ENCODE results near the gene PNPLA7.
A peak's percentile ranks its signal among the peaks of the same experiment; 100 is the strongest.
"Not testable (repeated sequence)": the region's sequence is repeated elsewhere in the genome, so short reads cannot be mapped to it uniquely, and the experiment has no call there.

Gene PNPLA7

DNA sequence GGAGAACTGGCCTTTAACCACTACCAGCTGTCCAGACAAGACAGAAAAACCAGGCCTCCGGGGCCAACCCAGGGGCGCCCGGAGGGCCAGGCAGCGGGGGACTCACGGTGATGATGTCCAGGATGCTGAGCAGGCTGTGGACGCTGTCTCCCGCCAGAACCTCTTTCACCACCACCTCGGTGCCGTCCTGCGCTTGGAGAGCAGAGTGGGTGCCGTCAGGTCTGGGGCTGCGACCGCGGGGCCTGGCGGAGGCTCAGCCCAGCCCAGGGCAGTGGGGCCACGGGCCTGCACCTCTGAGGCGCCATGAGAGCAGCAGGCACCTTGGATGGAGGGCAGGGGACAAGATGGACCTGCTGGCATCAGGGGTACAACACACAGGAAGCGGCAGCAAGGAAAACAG lies 9.7 kb downstream of the PNPLA7 start:
- DNase-seq (ENCODE audit: low spot score) = no peak

DNA sequence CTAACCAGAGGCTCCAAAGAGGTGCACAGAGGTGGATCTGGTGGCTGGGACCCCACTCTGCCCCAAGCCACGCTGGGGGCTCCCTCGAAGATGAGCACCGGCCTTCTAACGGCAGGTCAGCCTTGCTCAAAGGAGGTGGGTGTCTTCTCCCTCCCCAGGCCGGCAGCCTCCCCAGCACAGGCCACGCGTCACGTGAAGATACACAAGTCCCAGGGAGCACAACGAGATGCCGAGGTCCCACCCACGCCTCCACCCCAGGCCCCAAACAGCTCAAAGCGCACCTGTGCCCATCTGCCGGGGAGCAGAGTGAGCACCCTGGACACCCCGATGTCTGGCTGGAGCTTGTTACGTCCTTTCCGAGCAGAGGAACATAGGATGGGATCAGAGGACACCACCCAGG lies 12.1 kb downstream of the PNPLA7 start:
- no peak for DNase-seq (ENCODE audit: low spot score)

DNA sequence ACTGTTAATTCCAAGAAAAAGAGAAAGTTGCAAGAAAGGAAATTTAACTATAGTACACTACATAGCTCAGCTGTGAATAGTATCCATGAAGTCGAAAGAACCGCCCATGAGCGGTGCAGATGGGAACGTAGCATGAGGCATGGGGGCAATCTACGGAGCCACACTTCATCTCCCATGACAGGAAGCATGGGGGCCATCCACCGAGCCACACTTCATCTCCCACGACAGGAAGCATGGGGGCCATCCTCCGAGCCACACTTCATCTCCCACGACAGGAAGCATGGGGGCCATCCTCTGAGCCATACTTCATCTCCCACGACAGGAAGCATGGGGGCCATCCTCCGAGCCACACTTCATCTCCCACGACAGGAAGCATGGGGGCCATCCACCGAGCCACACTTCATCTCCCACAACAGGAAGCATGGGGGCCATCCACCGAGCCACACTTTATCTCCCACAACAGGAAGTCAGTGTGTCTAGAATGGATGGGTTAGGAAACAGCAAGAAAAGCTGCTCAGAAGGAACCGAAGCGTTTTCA lies 13.5 kb downstream of the PNPLA7 start:
- DNase-seq (ENCODE audit: low spot score) = peak; percentile 18

DNA sequence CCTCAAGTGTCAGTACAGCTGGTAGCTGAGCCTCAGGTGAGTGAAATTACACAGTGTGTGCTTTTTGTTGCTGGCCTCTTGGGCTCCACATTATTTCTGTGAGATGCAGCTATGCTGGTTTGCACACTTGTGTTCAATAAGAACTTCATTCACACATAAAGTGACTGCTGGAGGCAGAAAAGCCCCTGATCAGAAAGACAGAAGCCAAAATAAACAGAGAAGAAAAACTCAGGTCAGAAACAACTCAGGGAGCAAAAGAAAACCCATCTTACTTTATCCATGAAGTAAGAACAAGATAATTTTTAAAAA lies 15.1 kb downstream of the PNPLA7 start:
- DNase-seq (ENCODE audit: low spot score) = no peak

DNA sequence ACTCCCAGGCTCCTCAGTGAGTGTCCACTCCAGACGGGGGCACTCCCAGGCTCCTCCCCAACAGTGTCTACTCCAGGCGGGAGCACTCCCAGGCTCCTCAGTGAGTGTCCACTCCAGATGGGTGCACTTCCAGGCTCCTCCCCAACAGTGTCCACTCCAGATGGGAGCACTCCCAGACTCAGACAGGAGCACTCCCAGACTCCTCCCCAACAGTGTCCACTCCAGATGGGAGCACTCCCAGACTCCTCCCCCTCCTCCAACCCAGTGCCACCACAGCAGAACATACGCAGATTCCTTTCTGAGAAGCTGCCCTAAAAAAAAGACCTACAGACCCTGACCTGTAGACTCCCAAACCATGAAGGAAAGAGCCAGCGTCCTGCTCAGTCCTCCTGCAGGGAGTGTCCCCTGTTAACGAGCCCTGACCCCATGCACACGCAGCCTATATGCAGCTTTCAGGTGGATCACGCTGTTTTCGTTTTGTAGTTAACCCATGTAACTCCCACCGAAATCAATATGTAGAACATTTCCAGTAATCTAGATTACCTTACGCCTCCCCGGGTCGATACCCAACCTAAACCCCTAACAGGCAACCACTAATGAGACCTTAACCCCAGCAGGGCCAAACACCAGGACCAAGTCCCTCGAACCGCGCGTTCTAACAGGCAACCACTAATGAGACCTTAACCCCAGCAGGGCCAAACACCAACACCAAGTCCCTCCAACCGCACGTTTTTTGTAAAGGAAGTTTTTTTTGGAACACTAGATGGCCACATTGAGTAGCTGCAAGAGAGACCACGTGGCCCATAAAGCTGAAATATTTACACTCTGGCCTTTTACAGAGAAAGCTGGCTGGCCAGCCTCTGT lies 15.7 kb downstream of the PNPLA7 start:
- DNase-seq (ENCODE audit: low spot score) = peak; percentile 53

DNA sequence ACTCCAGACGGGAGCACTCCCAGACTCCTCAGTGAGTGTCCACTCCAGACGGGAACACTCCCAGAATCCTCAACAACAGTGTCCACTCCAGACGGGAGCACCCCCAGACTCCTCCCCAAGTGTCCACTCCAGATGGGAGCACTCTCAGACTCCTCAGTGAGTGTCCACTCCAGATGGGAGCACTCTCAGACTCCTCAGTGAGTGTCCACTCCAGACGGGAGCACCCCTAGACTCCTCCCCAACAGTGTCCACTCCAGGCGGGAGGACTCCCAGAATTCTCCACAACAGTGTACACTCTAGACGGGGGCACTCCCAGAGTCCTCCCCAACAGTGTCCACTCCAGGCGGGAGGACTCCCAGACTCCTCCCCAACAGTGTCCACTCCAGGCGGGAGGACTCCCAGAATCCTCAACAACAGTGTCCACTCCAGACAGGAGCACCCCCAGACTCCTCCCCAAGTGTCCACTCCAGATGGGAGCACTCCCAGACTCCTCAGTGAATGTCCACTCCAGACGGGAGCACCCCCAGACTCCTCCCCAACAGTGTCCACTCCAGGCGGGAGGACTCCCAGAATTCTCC lies 17.2 kb downstream of the PNPLA7 start:
- DNase-seq (ENCODE audit: low spot score) = not testable (repeated sequence)

DNA sequence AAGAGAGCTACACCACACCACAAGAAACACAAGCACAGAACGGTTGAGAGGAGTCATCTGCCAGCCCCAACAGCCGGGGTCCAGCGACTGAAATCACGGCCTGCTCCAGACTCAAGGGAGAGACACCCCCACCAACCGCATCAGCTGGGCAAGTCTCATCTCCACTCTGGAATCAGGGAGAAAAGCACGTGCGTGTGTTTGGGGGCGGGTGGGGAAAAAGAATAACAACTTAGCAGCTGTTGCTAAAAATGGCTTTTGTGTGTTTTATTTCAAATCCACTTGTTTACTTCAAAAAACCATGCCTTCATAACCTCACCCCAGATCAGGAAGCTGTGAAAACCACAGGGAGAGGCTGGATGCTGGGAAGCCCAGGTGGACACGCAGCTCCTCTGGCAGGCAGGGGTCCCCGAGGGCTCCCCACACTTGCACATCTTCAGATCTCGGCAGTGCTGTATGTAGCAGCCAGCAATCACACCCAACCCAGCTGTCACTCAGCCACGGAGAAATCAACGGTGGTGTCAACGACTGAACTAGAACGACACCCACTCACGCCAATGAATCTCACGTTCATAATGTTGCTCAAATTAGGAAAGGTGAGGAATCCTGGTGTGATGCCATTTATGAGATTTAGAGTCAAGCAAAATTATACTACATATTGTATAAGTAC lies 19.0 kb downstream of the PNPLA7 start:
- no peak for DNase-seq (ENCODE audit: low spot score)

DNA sequence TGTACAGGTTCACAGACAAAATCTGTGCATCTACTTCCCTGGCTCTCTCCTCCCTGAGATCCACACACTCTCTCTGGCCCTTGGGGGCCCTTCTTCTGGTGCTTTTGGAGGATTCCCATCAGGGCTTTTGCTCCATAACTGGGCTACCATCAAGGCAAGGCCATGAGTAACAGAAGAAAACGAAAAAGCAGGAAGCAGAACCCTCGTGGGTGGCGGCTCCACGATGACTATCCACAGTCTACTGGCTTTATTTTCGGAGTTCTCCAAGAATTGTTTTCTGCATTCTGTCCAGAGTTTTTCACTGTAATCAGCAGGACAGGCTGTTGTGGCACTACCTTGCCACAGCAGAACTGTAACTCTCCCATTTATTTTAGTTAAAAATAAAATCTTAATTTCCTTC lies 19.9 kb downstream of the PNPLA7 start:
- no peak for DNase-seq (ENCODE audit: low spot score)

DNA sequence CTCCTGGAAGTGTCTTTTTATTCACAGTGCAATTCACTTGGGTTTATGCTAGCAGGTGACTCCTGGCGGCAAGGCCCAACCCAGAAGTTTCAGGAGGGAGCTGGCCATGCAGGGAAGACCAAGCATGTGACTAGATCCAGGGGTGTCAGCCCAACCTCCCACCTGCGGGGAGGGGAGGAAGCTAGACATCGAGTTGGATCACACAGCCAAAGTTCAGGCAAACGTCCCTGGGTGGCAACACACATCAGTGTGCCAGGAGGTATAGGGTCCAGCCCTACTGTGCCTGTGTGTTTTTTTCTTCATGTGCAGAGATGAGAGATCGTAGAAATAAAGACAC lies 25.3 kb downstream of the PNPLA7 start:
- DNase-seq (ENCODE audit: low spot score) = no peak

DNA sequence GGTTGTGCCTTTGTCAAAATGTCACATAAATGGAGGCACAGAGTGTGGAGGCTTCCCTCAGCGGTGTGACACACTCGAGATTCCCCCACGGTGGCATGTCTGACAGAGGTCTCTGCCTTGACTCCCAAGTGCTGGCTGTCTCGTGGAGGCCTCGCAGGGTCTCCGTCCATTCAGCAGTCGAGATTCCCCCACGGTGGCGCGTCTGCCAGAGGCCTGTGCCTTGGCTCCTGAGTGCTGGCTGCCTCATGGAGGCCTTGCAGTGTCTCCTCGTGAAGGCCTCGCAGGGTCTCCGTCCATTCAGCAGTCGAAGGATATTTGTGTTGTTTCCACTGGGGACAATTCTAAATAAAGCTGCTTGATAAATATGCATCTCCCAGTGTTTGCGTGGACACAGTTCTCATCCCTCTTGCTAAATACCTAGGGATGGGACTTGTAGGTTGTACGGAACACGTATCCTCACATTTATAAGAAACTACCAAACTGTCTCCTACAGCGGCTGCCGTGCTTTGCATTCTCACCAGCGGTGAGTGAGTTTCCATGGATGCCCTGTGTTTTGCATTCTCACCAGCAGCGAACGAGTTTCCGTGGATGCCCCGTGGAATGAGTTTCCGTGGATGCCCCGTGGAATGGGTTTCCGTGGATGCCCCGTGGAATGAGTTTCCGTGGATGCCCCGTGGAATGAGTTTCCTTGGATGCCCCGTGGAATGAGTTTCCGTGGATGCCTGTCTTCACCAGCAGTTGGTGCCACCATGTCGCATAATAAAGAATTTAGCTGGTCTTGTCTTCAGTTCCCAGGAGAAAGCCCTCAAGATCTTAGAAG lies 25.8 kb downstream of the PNPLA7 start:
- no peak for DNase-seq (ENCODE audit: low spot score)

DNA sequence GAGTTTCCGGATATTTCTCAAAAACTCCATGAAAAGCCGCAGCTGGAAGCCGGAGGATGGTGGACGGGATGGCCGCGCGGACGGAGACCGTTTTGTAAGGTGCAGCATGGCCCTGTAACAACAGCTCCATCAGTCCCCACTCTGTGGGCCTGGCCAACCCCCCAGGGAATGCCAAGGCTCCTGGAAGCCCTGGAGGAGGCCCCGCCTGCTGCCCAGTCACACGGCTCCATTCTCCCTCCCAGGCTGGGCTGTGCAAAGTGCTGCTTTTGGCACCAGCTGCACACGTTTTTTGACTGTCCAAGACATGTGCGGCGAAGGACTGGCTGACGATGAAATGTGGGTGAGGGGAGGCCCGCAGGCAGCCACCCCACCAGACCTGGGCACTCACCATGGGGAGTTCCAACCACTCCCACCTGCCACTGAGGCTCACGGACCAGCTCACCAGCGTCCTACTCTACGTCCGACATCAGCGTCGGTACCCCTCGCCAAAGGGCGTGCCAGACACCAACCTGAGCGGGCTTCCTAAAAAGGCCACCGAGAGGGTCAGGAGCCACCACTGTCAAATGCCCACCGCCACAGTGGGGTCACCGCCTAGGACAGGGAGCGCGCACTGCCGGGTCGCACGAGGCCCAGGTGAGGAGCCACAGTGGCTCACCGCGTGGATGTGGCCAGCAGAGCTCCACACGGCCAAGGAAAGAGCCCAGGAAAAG lies 27.3 kb downstream of the PNPLA7 start:
- DNase-seq (ENCODE audit: low spot score) = no peak

DNA sequence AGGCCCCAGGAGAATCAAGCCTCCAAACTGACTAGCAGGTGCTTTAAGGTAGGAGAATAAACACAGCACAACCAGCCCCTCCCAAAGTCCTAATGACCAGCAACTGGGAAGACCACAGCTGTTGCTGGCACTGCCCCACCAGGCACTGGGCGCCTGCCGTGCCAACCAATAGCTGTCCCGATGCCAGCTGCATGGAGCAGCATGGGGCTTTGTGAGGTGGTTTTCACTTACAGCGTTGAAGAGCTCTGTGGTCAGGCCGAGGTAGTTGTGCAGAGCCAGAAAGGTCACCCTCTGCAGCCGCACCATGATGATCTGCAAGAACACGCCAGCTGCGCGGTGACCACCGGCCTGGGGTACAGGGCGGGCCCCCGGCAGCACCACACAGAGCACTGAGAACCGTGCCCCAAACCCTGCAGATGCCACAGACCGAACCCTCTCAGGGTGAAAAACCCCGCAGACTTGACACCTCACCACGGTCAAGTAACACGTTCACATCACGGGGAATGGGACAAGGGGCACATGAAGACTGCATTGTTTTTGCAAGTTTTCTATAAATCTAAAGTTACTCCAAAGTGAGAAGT lies 28.7 kb downstream of the PNPLA7 start:
- DNase-seq (ENCODE audit: low spot score) = no peak

DNA sequence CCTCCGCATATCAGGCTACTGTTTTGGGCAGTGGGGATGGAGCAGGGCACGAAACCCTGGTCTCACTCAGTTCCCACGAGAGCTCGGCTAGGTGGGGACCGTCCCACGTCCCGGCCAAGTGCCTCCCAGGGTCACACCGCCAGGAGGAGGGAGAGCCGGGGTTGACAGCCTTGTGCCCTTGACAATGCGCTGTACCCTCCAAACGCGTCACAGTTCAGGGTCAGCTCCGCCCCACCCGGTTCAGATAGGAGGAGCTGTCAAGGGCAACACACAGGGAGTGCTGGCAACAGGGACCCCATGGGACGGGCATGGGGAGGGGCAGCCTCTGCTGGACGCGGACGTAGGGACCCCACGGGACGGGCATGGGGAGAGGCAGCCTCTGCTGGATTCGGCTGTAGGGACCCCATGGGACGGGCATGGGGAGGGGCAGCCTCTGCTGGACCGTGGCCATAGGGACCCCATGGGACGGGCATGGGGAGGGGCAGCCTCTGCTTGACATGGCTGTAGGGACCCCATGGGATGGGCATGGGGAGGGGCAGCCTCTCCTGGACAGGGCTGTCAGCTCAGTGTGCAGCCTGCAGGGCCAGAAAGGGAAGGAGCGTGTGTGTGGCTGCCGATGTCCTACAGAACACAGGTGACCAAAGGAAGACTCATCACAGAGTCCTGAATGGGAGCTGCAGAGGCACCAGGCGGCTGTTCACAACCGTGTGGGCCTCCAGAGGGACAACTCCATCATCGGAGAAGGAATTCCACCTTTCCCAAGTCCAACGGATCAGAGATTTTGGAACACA lies 29.4 kb downstream of the PNPLA7 start:
- no peak for DNase-seq (ENCODE audit: low spot score)

DNA sequence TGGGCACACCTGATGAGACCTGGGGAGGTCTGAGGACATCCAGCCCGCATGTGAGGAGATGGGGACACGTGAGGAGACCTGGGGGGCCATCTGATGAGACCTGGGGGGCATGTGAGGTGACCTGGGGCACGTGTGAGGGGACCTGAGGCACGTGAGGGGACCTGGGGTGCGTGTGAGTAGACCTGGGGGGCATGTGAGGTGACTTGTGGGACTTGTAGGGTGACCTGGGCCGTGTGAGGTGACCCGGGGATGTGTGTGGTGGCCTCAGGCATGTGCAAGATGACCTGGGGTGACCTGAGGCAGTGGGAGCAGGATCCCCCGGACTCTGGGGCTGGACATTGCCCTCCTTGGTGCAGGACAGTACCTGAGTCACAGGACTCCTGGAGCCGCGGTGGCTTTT lies 30.6 kb downstream of the PNPLA7 start:
- no peak for DNase-seq (ENCODE audit: low spot score)

DNA sequence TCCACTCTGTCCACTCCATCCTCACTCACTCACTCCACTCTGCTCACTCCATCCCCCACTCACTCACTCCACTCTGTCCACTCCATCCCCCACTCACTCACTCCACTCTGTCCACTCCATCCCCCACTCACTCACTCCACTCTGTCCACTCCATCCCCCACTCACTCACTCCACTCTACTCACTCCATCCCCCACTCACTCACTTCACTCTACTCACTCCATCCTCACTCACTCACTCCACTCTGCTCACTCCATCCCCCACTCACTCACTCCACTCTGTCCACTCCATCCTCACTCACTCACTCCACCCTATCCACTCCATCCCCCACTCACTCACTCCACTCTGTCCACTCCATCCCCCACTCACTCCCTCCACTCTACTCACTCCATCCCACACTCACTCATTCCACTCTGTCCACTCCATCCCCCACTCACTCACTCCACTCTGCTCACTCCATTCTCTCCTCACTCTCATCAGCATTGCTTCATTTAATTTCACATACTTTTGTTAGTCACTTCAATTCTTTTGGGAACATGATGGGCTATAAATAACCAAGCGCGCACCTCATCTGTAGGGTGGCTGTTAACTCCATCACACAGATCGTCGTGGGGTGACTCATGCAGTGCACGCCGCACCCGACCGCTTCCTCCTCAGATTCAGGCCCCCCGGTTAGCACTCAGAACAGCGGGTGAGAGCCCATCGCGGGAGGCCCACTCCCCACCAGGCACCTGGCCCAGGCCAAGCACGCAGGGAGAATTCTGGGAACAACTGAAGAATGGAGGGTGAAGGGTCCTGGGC lies 31.3 kb downstream of the PNPLA7 start:
- not testable (repeated sequence) for DNase-seq (ENCODE audit: low spot score)

DNA sequence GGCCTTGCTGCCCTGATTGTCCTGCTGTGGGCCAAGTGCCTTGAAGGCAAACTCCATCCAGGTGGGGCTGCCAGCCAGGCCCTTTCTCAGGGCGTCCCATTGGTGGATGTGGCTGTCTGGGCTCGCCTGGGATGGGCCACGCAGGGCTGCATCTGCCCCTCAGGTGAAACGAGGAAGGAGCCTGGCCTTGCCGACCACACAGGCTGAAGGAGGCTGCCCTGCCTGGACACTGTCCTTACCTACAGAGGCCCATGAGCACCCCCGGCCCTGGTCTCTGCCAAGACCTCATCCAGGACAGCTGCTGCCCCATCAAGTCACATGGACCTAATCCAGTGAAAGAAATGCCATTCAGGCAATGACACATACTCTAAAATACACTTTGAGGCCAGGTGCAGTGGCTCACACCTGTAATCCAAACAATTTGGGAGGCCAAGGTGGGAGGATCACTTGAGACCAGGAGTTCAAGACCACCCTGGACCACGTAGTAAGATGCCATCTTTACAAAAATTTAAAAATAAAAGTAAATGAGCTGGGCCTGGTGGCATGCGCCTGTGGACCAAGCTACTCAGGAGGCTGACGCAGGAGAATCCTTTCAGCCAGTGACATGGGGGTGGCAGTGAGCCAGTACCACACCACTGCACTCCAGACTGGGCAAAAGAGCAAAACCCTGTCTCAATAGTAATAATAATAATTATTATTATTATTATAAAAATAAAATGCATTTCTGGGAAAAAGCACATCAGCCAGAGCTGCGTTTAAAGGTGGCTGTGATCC lies 33.9 kb downstream of the PNPLA7 start:
- DNase-seq (ENCODE audit: low spot score) = no peak

DNA sequence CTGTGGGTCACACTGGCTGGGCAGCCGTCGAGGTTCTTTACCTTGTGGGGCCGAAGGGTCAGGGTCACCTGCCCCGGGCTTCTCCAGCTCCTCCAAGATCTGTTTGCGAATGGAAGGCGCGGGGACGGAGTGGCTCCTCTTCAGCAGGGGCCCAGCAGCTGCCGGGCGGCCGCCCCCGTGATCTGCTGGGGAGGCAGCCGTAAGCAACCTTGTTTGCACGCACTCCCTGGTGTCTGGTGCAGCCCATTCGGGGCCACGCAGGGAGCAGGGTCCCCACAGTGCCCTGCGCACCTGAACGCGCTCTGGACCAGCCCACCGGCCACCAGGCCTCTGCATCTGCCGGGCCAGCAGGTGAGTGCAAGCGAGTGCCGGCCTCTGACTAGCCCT lies 34.9 kb downstream of the PNPLA7 start:
- DNase-seq (ENCODE audit: low spot score) = no peak

DNA sequence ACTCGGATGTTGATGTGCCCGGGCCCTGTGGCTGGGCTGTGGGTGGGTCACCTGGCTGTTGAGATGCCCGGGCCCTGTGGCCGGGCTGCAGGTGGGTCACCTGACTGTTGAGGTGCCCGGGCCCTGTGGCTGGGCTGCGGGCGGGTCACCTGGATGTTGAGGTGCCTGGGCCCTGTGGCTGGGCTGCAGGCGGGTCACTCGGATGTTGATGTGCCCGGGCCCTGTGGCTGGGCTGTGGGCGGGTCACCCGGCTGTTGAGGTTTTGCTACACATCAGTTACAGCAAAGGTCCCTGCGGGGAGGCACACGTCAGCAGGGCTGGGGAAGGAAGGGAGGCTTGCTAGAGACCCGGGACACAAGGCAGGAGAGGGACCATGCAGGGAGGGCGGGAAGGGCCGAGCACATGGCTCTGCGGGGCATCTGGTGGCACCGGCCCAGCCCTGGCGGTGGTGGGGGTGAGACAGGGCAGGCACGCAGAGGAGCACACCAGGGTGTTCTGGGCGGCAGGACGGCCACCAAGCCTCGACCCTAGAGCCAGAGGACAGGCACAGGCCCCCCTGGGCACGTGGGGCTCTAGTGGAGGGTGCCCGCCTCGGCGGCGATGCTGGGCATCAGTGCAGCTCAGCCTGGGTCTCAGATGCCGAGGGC lies 35.4 kb downstream of the PNPLA7 start:
- DNase-seq (ENCODE audit: low spot score) = no peak

Data from activated CD4-positive, alpha-beta T cell treated with anti-CD3 and anti-CD28 coated beads, Interleukin-2, Interleukin-4, amounts not matched to agents 100 ng/mL and 50 ng/mL, durations not matched to agents 16 hours and 8 hours (primary cell).